ENCODE data around the gene PINK1.

PINK1 gene

GRCh38 chr1:20645414-20645813, 12.2 kb downstream of the PINK1 start:
- H3K9ac ChIP-seq (ENCODE audit: low read depth, low read length): no peak overlapping the region
- no peaks in the 10 kb centered on the region; the same call in 1 of the 2 replicates for H3K36me3 ChIP-seq (ENCODE audit: insufficient read depth, low read length)
- H3K4me1 ChIP-seq (ENCODE audit: insufficient read depth, low read length): peaks cover 7% of the 10 kb centered on the region; the same call in 1 of the 2 replicates
- no peaks in the 10 kb centered on the region for H3K9me3 ChIP-seq (ENCODE audit: control insufficient read depth, insufficient read depth, low read length)

GRCh38 chr1:20648438-20648837, 15.2 kb downstream of the PINK1 start:
- no peaks in the 10 kb centered on the region for H3K9me3 ChIP-seq (ENCODE audit: control insufficient read depth, insufficient read depth, low read length)
- H3K4me1 ChIP-seq (ENCODE audit: insufficient read depth, low read length): no peaks in the 10 kb centered on the region
- peaks cover 12% of the 10 kb centered on the region for H3K36me3 ChIP-seq (ENCODE audit: insufficient read depth, low read length)
- no peak overlapping the region for H3K9ac ChIP-seq (ENCODE audit: low read depth, low read length)

- Histone ChIP-seq H3K9ac (ENCODE audit: low read depth, low read length) (no peak overlapping the region), H3K36me3 (ENCODE audit: insufficient read depth, low read length) (peaks cover 14% of the 10 kb centered on the region)
These were observed 15.7 kb downstream of the PINK1 start for GRCh38 chr1:20648946-20649345.

GRCh38 chr1:20652300-20652699, 19.0 kb downstream of the PINK1 start:
- H3K36me3 ChIP-seq (ENCODE audit: insufficient read depth, low read length): peaks cover 30% of the 10 kb centered on the region

More at GRCh38 chr1:20648946-20649345, 15.7 kb downstream of the PINK1 start:
- Histone ChIP-seq H3K9me3 (ENCODE audit: control insufficient read depth, insufficient read depth, low read length) (no peaks in the 10 kb centered on the region), H3K4me1 (ENCODE audit: insufficient read depth, low read length) (no peaks in the 10 kb centered on the region)

GRCh38 chr1:20654104-20654690, 20.9 kb downstream of the PINK1 start:
- Histone ChIP-seq H3K36me3 (ENCODE audit: insufficient read depth, low read length) (peaks cover 33% of the 10 kb centered on the region), H3K9me3 (ENCODE audit: control insufficient read depth, insufficient read depth, low read length) (no peaks in the 10 kb centered on the region)

More at GRCh38 chr1:20652300-20652699, 19.0 kb downstream of the PINK1 start:
- Histone ChIP-seq H3K9me3 (ENCODE audit: control insufficient read depth, insufficient read depth, low read length) (no peaks in the 10 kb centered on the region), H3K4me1 (ENCODE audit: insufficient read depth, low read length) (no peaks in the 10 kb centered on the region), H3K9ac (ENCODE audit: low read depth, low read length) (no peak overlapping the region)

GRCh38 chr1:20657024-20657423, 23.8 kb downstream of the PINK1 start:
- Histone ChIP-seq H3K36me3 (ENCODE audit: insufficient read depth, low read length) (peaks cover 36% of the 10 kb centered on the region), H3K9ac (ENCODE audit: low read depth, low read length) (no peak overlapping the region), H3K9me3 (ENCODE audit: control insufficient read depth, insufficient read depth, low read length) (no peaks in the 10 kb centered on the region), H3K4me1 (ENCODE audit: insufficient read depth, low read length) (peaks cover 7% of the 10 kb centered on the region)

More at GRCh38 chr1:20654104-20654690, 20.9 kb downstream of the PINK1 start:
- no peak overlapping the region for H3K9ac ChIP-seq (ENCODE audit: low read depth, low read length)
- no peaks in the 10 kb centered on the region for H3K4me1 ChIP-seq (ENCODE audit: insufficient read depth, low read length)

- Histone ChIP-seq H3K9ac (ENCODE audit: low read depth, low read length) (no peak overlapping the region), H3K36me3 (ENCODE audit: insufficient read depth, low read length) (peaks cover 25% of the 10 kb centered on the region), H3K4me1 (ENCODE audit: insufficient read depth, low read length) (peaks cover 7% of the 10 kb centered on the region), H3K9me3 (ENCODE audit: control insufficient read depth, insufficient read depth, low read length) (no peaks in the 10 kb centered on the region)
These were observed 25.1 kb downstream of the PINK1 start for GRCh38 chr1:20658166-20658915.

GRCh38 chr1:20660363-20660762, 27.1 kb downstream of the PINK1 start:
- Histone ChIP-seq H3K9ac (ENCODE audit: low read depth, low read length) (peak overlapping the region; percentile 64), H3K9me3 (ENCODE audit: control insufficient read depth, insufficient read depth, low read length) (no peaks in the 10 kb centered on the region), H3K4me1 (ENCODE audit: insufficient read depth, low read length) (peaks cover 7% of the 10 kb centered on the region), H3K36me3 (ENCODE audit: insufficient read depth, low read length) (peaks cover 16% of the 10 kb centered on the region)

GRCh38 chr1:20660847-20661206, 27.6 kb downstream of the PINK1 start:
- Histone ChIP-seq H3K9me3 (ENCODE audit: control insufficient read depth, insufficient read depth, low read length) (no peaks in the 10 kb centered on the region), H3K36me3 (ENCODE audit: insufficient read depth, low read length) (peaks cover 11% of the 10 kb centered on the region), H3K4me1 (ENCODE audit: insufficient read depth, low read length) (peaks cover 10% of the 10 kb centered on the region), H3K9ac (ENCODE audit: low read depth, low read length) (peak overlapping the region; percentile 64)

GRCh38 chr1:20661207-20662109, 28.2 kb downstream of the PINK1 start, which contains the start of gene DDOST:
Gene DDOST (minus strand): TSS chr1:20661369. CDS start chr1:20661350, 19 bp downstream.
- Histone ChIP-seq H3K9me3 (ENCODE audit: control insufficient read depth, insufficient read depth, low read length) (no peaks in the 10 kb centered on the region), H3K9ac (ENCODE audit: low read depth, low read length) (peak within 1 kb of the TSS; percentile 64), H3K4me1 (ENCODE audit: insufficient read depth, low read length) (peaks cover 12% of the 10 kb centered on the region), H3K36me3 (ENCODE audit: insufficient read depth, low read length) (peaks cover 6% of the 10 kb centered on the region)

GRCh38 chr1:20662110-20662475, 28.8 kb downstream of the PINK1 start:
- peaks cover 6% of the 10 kb centered on the region for H3K36me3 ChIP-seq (ENCODE audit: insufficient read depth, low read length)
- peaks cover 12% of the 10 kb centered on the region for H3K4me1 ChIP-seq (ENCODE audit: insufficient read depth, low read length)
- peak overlapping the region; percentile 64 for H3K9ac ChIP-seq (ENCODE audit: low read depth, low read length)
- H3K9me3 ChIP-seq (ENCODE audit: control insufficient read depth, insufficient read depth, low read length): no peaks in the 10 kb centered on the region

GRCh38 chr1:20663365-20663764, 30.1 kb downstream of the PINK1 start:
- H3K36me3 ChIP-seq (ENCODE audit: insufficient read depth, low read length): peaks cover 6% of the 10 kb centered on the region
- peaks cover 12% of the 10 kb centered on the region for H3K4me1 ChIP-seq (ENCODE audit: insufficient read depth, low read length)
- H3K9ac ChIP-seq (ENCODE audit: low read depth, low read length): no peak overlapping the region
- no peaks in the 10 kb centered on the region for H3K9me3 ChIP-seq (ENCODE audit: control insufficient read depth, insufficient read depth, low read length)

- H3K36me3 ChIP-seq (ENCODE audit: insufficient read depth, low read length): peaks cover 4% of the 10 kb centered on the region
- no peak overlapping the region for H3K9ac ChIP-seq (ENCODE audit: low read depth, low read length)
- no peaks in the 10 kb centered on the region for H3K9me3 ChIP-seq (ENCODE audit: control insufficient read depth, insufficient read depth, low read length)
These were observed 30.9 kb downstream of the PINK1 start for GRCh38 chr1:20663969-20664715.

GRCh38 chr1:20665726-20666125, 32.5 kb downstream of the PINK1 start:
- Histone ChIP-seq H3K4me1 (ENCODE audit: insufficient read depth, low read length) (peaks cover 5% of the 10 kb centered on the region; the same call in 1 of the 2 replicates), H3K9ac (ENCODE audit: low read depth, low read length) (no peak overlapping the region), H3K36me3 (ENCODE audit: insufficient read depth, low read length) (no peaks in the 10 kb centered on the region; the same call in 1 of the 2 replicates), H3K9me3 (ENCODE audit: control insufficient read depth, insufficient read depth, low read length) (no peaks in the 10 kb centered on the region)

More at GRCh38 chr1:20663969-20664715, 30.9 kb downstream of the PINK1 start:
- peaks cover 12% of the 10 kb centered on the region for H3K4me1 ChIP-seq (ENCODE audit: insufficient read depth, low read length)

Data from ES-I3 (cell line).